HepG2 (cell line): ENCODE measurements around the gene HSF4. TPM values are rescaled to one million over a fixed set of nuclear protein-coding genes. Genes with fewer than 3 reads are reported as not detected.

ENCODE experiments used
- ATAC-seq: fragments of 200-7000 bp; cut with Tn5 transposase; 3 replicates; pipeline ENCODE4 v1.9.1; 2020; ENCODE audit warnings: mild to moderate bottlenecking, moderate library complexity
- BruUV-seq: library from RNA; stranded (reverse); fragments of 400-500 nt; replicated peaks from 2 replicates; lab custom pipeline; 2021; lab: Mats Ljungman, UMichigan
- CTCF ChIA-PET: fragments of 300-600 bp; formaldehyde crosslinking; extraction: SDS; loops from one replicate; lab custom pipeline; 2021; ENCODE audit warnings: low total read pairs, inconsistent platforms, low intra/inter-chr PET ratio; lab: Yijun Ruan, JAX
- POLR2A ChIA-PET: fragments of 350-600 bp; sonication (Branson Sonifier 250); formaldehyde crosslinking; loops from one replicate; lab custom pipeline; 2020; ENCODE audit warnings: antibody characterized with exemption, inconsistent platforms; lab: Yijun Ruan, JAX
- DNase-seq: peaks from one replicate; pipeline ENCODE4 v3.0.0-alpha.2; 2015; ENCODE audit warnings: low spot score
- FAIRE-seq: peaks from 3 replicates; lab custom pipeline; 2011; peaks lifted over from hg19 to GRCh38; lab: Jason Lieb, UNC
- H2AFZ ChIP-seq: one replicate; pipeline ENCODE4 v1.6.1; 2011; ENCODE audit warnings: low read length, inconsistent platforms
- H3K27ac ChIP-seq: fragments of 300-600 bp; 3 replicates; pipeline ENCODE4 v1.8.0; 2011; ENCODE audit warnings: mixed run types, mild to moderate bottlenecking, mixed read lengths, low read length, inconsistent platforms; ENCODE audit not compliant: insufficient read depth; ENCODE audit errors: extremely low read length
- H3K27me3 ChIP-seq, 2 experiments: fragments of 200-600 bp in 1 of 2; 2 replicates in 1 of 2; 3 replicates in 1 of 2; pipeline versions ENCODE4 v1.6.0 to v1.8.0; 2011; ENCODE audit warnings: low read length in 2 of 2, mild to moderate bottlenecking in 2 of 2, moderate library complexity in 2 of 2, inconsistent platforms in 1 of 2; ENCODE audit not compliant: insufficient read depth in 2 of 2, control insufficient read depth in 1 of 2
- H3K36me3 ChIP-seq, 2 experiments: fragments of 200-600 bp in 1 of 2; replicated peaks in 1 of 2; 2 replicates in 1 of 2; 3 replicates in 1 of 2; pipeline versions ENCODE4 v1.5.1 to v1.8.0; 2011; ENCODE audit warnings: low read length in 2 of 2, inconsistent platforms in 1 of 2; ENCODE audit not compliant: insufficient read depth in 2 of 2, control insufficient read depth in 1 of 2
- H3K4me1 ChIP-seq: 2 replicates; pipeline ENCODE4 v1.5.1; 2012; ENCODE audit warnings: low read length, inconsistent platforms; ENCODE audit not compliant: insufficient read depth
- H3K4me2 ChIP-seq: 2 replicates; pipeline ENCODE4 v1.6.0; 2011; ENCODE audit warnings: low read depth, low read length, inconsistent platforms
- H3K4me3 ChIP-seq, 3 experiments: fragments of 200-600 bp in 1 of 3; sonication (generic), shearing (Covaris generic) in 1 of 3; replicated peaks in 1 of 3; 2 replicates each; pipeline ENCODE4 v1.5.1; 2011 to 2016; ENCODE audit warnings: low read length in 3 of 3, inconsistent platforms in 2 of 3, low read depth in 2 of 3, mild to moderate bottlenecking in 2 of 3, control low read depth in 1 of 3, mixed read lengths in 1 of 3; ENCODE audit not compliant: insufficient read depth in 1 of 3
- H3K79me2 ChIP-seq: one replicate; pipeline ENCODE4 v1.6.1; 2011; ENCODE audit warnings: low read length, inconsistent platforms; ENCODE audit not compliant: insufficient read depth
- H3K9ac ChIP-seq: 2 replicates; pipeline ENCODE4 v1.6.0; 2011; ENCODE audit warnings: mild to moderate bottlenecking, low read depth, low read length, inconsistent platforms; ENCODE audit not compliant: insufficient read depth
- H3K9me3 ChIP-seq: 2 replicates; pipeline ENCODE4 v1.5.1; 2012; ENCODE audit warnings: mild to moderate bottlenecking, low read length
- H4K20me1 ChIP-seq: 2 replicates; pipeline ENCODE4 v1.6.0; 2011; ENCODE audit warnings: inconsistent platforms, mild to moderate bottlenecking, low read length, moderate library complexity; ENCODE audit not compliant: insufficient read depth
- AGO2 ChIP-seq: fragments of 200-400 bp; formaldehyde crosslinking; optimal IDR thresholded peaks from 2 replicates; pipeline ENCODE3; 2017; ENCODE audit warnings: mild to moderate bottlenecking, low read depth, low read length, moderate library complexity
- CREM ChIP-seq, 2 experiments: sonication (generic) in 1 of 2; formaldehyde crosslinking in 1 of 2; IDR thresholded peaks; 2 replicates each; pipeline versions ENCODE4 v1.4.0 to v1.6.1; 2016 to 2020; ENCODE audit warnings: antibody characterized with exemption in 1 of 2, mild to moderate bottlenecking in 1 of 2, missing genetic modification reagents in 1 of 2
- CSRNP1 ChIP-seq: sonication (generic); formaldehyde crosslinking; IDR thresholded peaks from 2 replicates; pipeline ENCODE4 v1.8.1; 2023; ENCODE audit warnings: mild to moderate bottlenecking, missing genetic modification reagents
- FOXM1 ChIP-seq: sonication (generic); formaldehyde crosslinking; IDR thresholded peaks from 2 replicates; pipeline ENCODE4 v1.5.0; 2020; ENCODE audit warnings: missing genetic modification reagents
- NFAT5 ChIP-seq: sonication (generic); formaldehyde crosslinking; IDR thresholded peaks from 2 replicates; pipeline ENCODE4 v1.4.0; 2020; ENCODE audit warnings: missing genetic modification reagents
- RBFOX2 ChIP-seq: fragments of 200-400 bp; formaldehyde crosslinking; IDR thresholded peaks from 2 replicates; pipeline ENCODE4 v1.6.1; 2017; ENCODE audit warnings: low read depth, mild to moderate bottlenecking, low read length
- RFXAP ChIP-seq: sonication (generic); formaldehyde crosslinking; IDR thresholded peaks from 2 replicates; pipeline ENCODE4 v1.4.0; 2020; ENCODE audit warnings: missing genetic modification reagents, borderline replicate concordance
- THAP8 ChIP-seq: sonication (generic); formaldehyde crosslinking; IDR thresholded peaks from 2 replicates; pipeline ENCODE4 v1.5.1; 2020; ENCODE audit warnings: missing genetic modification reagents, mild to moderate bottlenecking, borderline replicate concordance
- ZFP36L1 ChIP-seq: sonication (generic); formaldehyde crosslinking; IDR thresholded peaks from 2 replicates; pipeline ENCODE4 v1.8.0; 2022; ENCODE audit warnings: mild to moderate bottlenecking, missing genetic modification reagents, moderate library complexity
- ZMYM3 ChIP-seq: sonication (generic); formaldehyde crosslinking; IDR thresholded peaks from 2 replicates; pipeline ENCODE4 v1.5.1; 2020; ENCODE audit warnings: mild to moderate bottlenecking, missing genetic modification reagents
- ZNF160 ChIP-seq: sonication (generic); formaldehyde crosslinking; IDR thresholded peaks from 2 replicates; pipeline ENCODE4 v1.8.0; 2022; ENCODE audit warnings: mild to moderate bottlenecking, inconsistent platforms, missing genetic modification reagents
- ZNF180 ChIP-seq: sonication (generic); formaldehyde crosslinking; IDR thresholded peaks from 2 replicates; pipeline ENCODE4 v1.4.0; 2020; ENCODE audit warnings: low read depth, missing genetic modification reagents, borderline replicate concordance
- ZNF775 ChIP-seq: sonication (generic); formaldehyde crosslinking; IDR thresholded peaks from 2 replicates; pipeline ENCODE4 v1.4.0; 2020; ENCODE audit warnings: missing genetic modification reagents, mild to moderate bottlenecking, moderate library complexity, borderline replicate concordance
- ZNF878 ChIP-seq: sonication (generic); formaldehyde crosslinking; IDR thresholded peaks from 2 replicates; pipeline ENCODE4 v1.8.1; 2023; ENCODE audit warnings: mild to moderate bottlenecking, missing genetic modification reagents, moderate library complexity
- ZSCAN31 ChIP-seq: sonication (generic); formaldehyde crosslinking; IDR thresholded peaks from 2 replicates; pipeline ENCODE4 v1.5.0; 2020; ENCODE audit warnings: low read depth, mild to moderate bottlenecking, missing genetic modification reagents
- WGBS: methylation state at CpG from one replicate; pipeline ENCODE4 v1.1.6; 2017; ENCODE audit warnings: low lambda C conversion rate; 5-methylcytosine and 5-hydroxymethylcytosine counted together
- in situ Hi-C: cut with HindIII; loops from 2 replicates; pipeline ENCODE4 v1.10.0; 2017; ENCODE audit warnings: low pct_unique_long_range_greater_than_20kb; ENCODE audit not compliant: extremely low pct_ligation_motif_present
- intact Hi-C: fragments of 100-400 bp; cut with micrococcal nuclease; formaldehyde crosslinking; loops from one replicate; pipeline ENCODE4 v1.10.0; 2022; ENCODE audit not compliant: unreplicated experiment
- polyA plus RNA-seq, 8 experiments: library from polyadenylated mRNA; depleted of rRNA in 3 of 8; stranded (reverse) in 7 of 8; unstranded in 1 of 8; fragments of >200 nt; fragmentation: Illumina TruSeq in 4 of 8; extraction: Trizol in 4 of 8; gene quantifications; 2 replicates each; pipeline versions ENCODE4 v1.2.1 to v1.2.3, GENCODE V29; 2011 to 2016; ENCODE audit warnings: low read depth in 4 of 8, missing spikeins in 1 of 8, mixed read lengths in 1 of 8; ENCODE audit not compliant: insufficient read depth in 1 of 8
- total RNA-seq, 5 experiments: library from RNA; depleted of rRNA; stranded (reverse); fragments of >200 nt; fragmentation: Illumina TruSeq; extraction: Trizol; gene quantifications; 2 replicates each; pipeline ENCODE4 v1.2.3, GENCODE V29; 2016; ENCODE audit warnings: low read depth in 1 of 5

The HSF4 gene
- total and polyA plus RNA-seq, 2 of the 13 experiments (the other 11 are each of a cell fraction or from before 2014, with no cell fraction given): 3.5 to 16.9 TPM

- Histone ChIP-seq H3K4me3 (no peak overlapping the region), H3K27me3 (no peaks in the 10 kb centered on the region), H3K27ac (no peak overlapping the region), H3K79me2 (no peaks in the 10 kb centered on the region), H3K9me3 (no peaks in the 10 kb centered on the region), H3K9ac (no peak overlapping the region), H2AFZ (no peak overlapping the region), H3K36me3 (peaks cover 29 to 38% of the 10 kb centered on the region in 2 experiments), H4K20me1 (no peaks in the 10 kb centered on the region), H3K4me2 (no peak overlapping the region), H3K4me1 (peaks cover 30% of the 10 kb centered on the region)
- DNase-seq: no peak
- POLR2A ChIA-PET: interaction anchor here (1.2 kb wide), 1 partner anchor 11 kb away, joined by 3 read pairs; the partner anchor contains the start of gene E2F4
- CTCF ChIA-PET: no interaction called here
- WGBS: 96% methylated on average over 12 of the region's 23 CpGs
- no peak for ATAC-seq
- intact Hi-C loops (no loop called here), in situ Hi-C loops (no loop called here)
- BruUV-seq: no TSS peak
- no peak for FAIRE-seq
- no peak for TF ChIP-seq ZMYM3 (CRISPR knock-in tag)
- TF ChIP-seq RFXAP (CRISPR knock-in tag): no peak
- no peak for TF ChIP-seq ZNF160 (CRISPR knock-in tag)
- TF ChIP-seq ZFP36L1 (CRISPR knock-in tag): no peak
- no peak for TF ChIP-seq ZNF180 (CRISPR knock-in tag)
- TF ChIP-seq CREM (IDR thresholded peaks at IDR 0.05): no peak
- TF ChIP-seq CREM (CRISPR knock-in tag; IDR thresholded peaks at IDR 0.05): no peak
- no peak for TF ChIP-seq CSRNP1 (CRISPR knock-in tag)
- TF ChIP-seq ZNF775 (CRISPR knock-in tag): no peak
- TF ChIP-seq ZNF878 (CRISPR knock-in tag): no peak
- no peak for TF ChIP-seq ZSCAN31
- no peak for TF ChIP-seq NFAT5 (CRISPR knock-in tag)
- TF ChIP-seq FOXM1 (CRISPR knock-in tag): no peak
- peak; percentile 57 for TF ChIP-seq AGO2
- TF ChIP-seq THAP8 (CRISPR knock-in tag): no peak
- TF ChIP-seq RBFOX2: peak; percentile 21; the same call in 1 of the 2 replicates
Observed at GRCh38 chr16:67202956-67203493, 38.5 kb downstream of the HSF4 start.
